ENCODE data around the gene HCN2. TPM values are rescaled to one million over a fixed set of nuclear protein-coding genes. Genes with fewer than 3 reads are reported as not detected.

HCN2 gene
- total and polyA plus RNA-seq, 5 experiments from 2014 or later: 0.03 to 0.68 (median 0.28) TPM; not detected in 1

- H3K9me3 Mint-ChIP-seq: no peaks in the 10 kb centered on the region
- H3K27me3 Mint-ChIP-seq: no peaks in the 10 kb centered on the region
- ATAC-seq (no peak), DNase-seq (no peak)
- POLR2A ChIA-PET: interaction anchor here (0.7 to 1.5 kb wide), 2 partner anchors 31 to 33 kb away, joined by 3 to 8 read pairs; partner anchors contain the start of gene RNF126
- H3K4me3 Mint-ChIP-seq: peak overlapping the region in 3 of 10 donors; percentile 33 to 98 (median 58)
- peaks cover 16 to 40% (median 31%) of the 10 kb centered on the region in 4 donors for H3K4me1 Mint-ChIP-seq
- H3K27ac Mint-ChIP-seq: peak overlapping the region in 4 of 10 donors; percentile 29 to 75 (median 58)
- peaks cover 0 to 35% (median 10%) of the 10 kb centered on the region in 3 donors for H3K36me3 Mint-ChIP-seq
These were observed 40.5 kb downstream of the HCN2 start for GRCh38 chr19:629961-630714.

GRCh38 chr19:632579-633067 is 42.9 kb downstream of the HCN2 start:
- POLR2A ChIA-PET: interaction anchor here (0.6 to 1.3 kb wide), 7 partner anchors 10 to 144 kb away, joined by 3 to 5 read pairs (median 3); partner anchors contain the start of gene RNF126
- H3K9me3 Mint-ChIP-seq: no peaks in the 10 kb centered on the region

GRCh38 chr19:633068-633785 is 43.5 kb downstream of the HCN2 start, which contains the start of gene POLRMT:
TSS of gene POLRMT (minus strand) at chr19:633537. CDS start at chr19:633512, 25 bp downstream.
- POLR2A ChIA-PET: interaction anchor here (0.6 to 1.8 kb wide), 16 partner anchors 8 to 471 kb away, joined by 3 to 19 read pairs (median 5); partner anchors contain the start of gene RNF126
- Mint-ChIP-seq H3K27ac (peak within 1 kb of the TSS; percentile 86 to 97 (median 95)), H3K27me3 (no peaks in the 10 kb centered on the region), H3K4me1 (peaks cover 13 to 40% (median 32%) of the 10 kb centered on the region in 4 donors), H3K36me3 (peaks cover 0 to 25% (median 4%) of the 10 kb centered on the region in 3 donors), H3K4me3 (peak within 1 kb of the TSS; percentile 90 to 98 (median 96)), H3K9me3 (no peaks in the 10 kb centered on the region)
- ATAC-seq (peak; percentile 97), DNase-seq (peak; percentile 91 to 98 (median 95))

More at GRCh38 chr19:632579-633067, 42.9 kb downstream of the HCN2 start:
- Mint-ChIP-seq H3K4me3 (peak overlapping the region; percentile 90 to 98 (median 96)), H3K27ac (peak overlapping the region; percentile 57 to 97 (median 90)), H3K36me3 (peaks cover 0 to 27% (median 6%) of the 10 kb centered on the region in 3 donors), H3K27me3 (no peaks in the 10 kb centered on the region), H3K4me1 (peaks cover 13 to 36% (median 32%) of the 10 kb centered on the region in 4 donors)
- no peak for DNase-seq
- ATAC-seq: no peak

- Mint-ChIP-seq H3K27ac (peak overlapping the region; percentile 84 to 97 (median 95)), H3K4me1 (peaks cover 10 to 40% (median 31%) of the 10 kb centered on the region in 4 donors), H3K36me3 (peaks cover 0 to 17% (median 3%) of the 10 kb centered on the region in 3 donors), H3K27me3 (no peaks in the 10 kb centered on the region), H3K9me3 (no peaks in the 10 kb centered on the region), H3K4me3 (peak overlapping the region; percentile 90 to 98 (median 96))
- DNase-seq (no peak), ATAC-seq (peak in 1 of 2 donors; percentile 3)
- POLR2A ChIA-PET: interaction anchor here (0.6 to 1.8 kb wide), 14 partner anchors 9 to 470 kb away, joined by 3 to 19 read pairs (median 5); partner anchors contain the start of gene RNF126
These were observed 44.3 kb downstream of the HCN2 start for GRCh38 chr19:633786-634639.

- POLR2A ChIA-PET: interaction anchor here (1.8 kb wide), 1 partner anchor 28 kb away, joined by 19 read pairs; the partner anchor contains the start of gene RNF126
- Mint-ChIP-seq H3K4me3 (peak overlapping the region in 1 of 10 donors; percentile 2), H3K4me1 (peaks cover 12 to 42% (median 33%) of the 10 kb centered on the region in 4 donors), H3K36me3 (peaks cover 0 to 10% (median 3%) of the 10 kb centered on the region in 3 donors), H3K27me3 (no peaks in the 10 kb centered on the region), H3K27ac (peak overlapping the region in 3 of 10 donors; percentile 5 to 28 (median 20)), H3K9me3 (no peaks in the 10 kb centered on the region)
- ATAC-seq: no peak
- no peak for DNase-seq
These were observed 45.4 kb downstream of the HCN2 start for GRCh38 chr19:634975-635652.

- Mint-ChIP-seq H3K27me3 (no peaks in the 10 kb centered on the region), H3K36me3 (peaks cover 0 to under 1% (median 0%) of the 10 kb centered on the region in 3 donors), H3K4me1 (peaks cover 6 to 19% (median 15%) of the 10 kb centered on the region in 4 donors), H3K27ac (peak overlapping the region in 6 of 10 donors; percentile 81 to 96 (median 90)), H3K4me3 (peak overlapping the region; percentile 82 to 94 (median 87)), H3K9me3 (no peaks in the 10 kb centered on the region)
- POLR2A ChIA-PET: interaction anchor here (1.2 kb wide), 1 partner anchor 22 kb away, joined by 4 read pairs; no protein-coding TSS in a partner anchor
- DNase-seq: no peak
- ATAC-seq: no peak
These were observed 49.2 kb downstream of the HCN2 start for GRCh38 chr19:638906-639252.

GRCh38 chr19:639253-640160 is 49.8 kb downstream of the HCN2 start, which contains the start of gene FGF22:
TSS of gene FGF22 (plus strand) at chr19:639879. CDS start at chr19:639926, 47 bp downstream.
- H3K36me3 Mint-ChIP-seq: peaks cover 0 to 2% (median 0%) of the 10 kb centered on the region in 3 donors
- H3K4me1 Mint-ChIP-seq: peaks cover 5 to 14% (median 11%) of the 10 kb centered on the region in 4 donors
- peak within 1 kb of the TSS; percentile 82 to 94 (median 87) for H3K4me3 Mint-ChIP-seq
- H3K9me3 Mint-ChIP-seq: no peaks in the 10 kb centered on the region
- ATAC-seq (peak; percentile 91 to 95), DNase-seq (peak; percentile 82 to 99 (median 92))
- peak within 1 kb of the TSS; percentile 87 to 96 (median 92) for H3K27ac Mint-ChIP-seq
- no peaks in the 10 kb centered on the region for H3K27me3 Mint-ChIP-seq
- POLR2A ChIA-PET: interaction anchor here (1.2 to 1.4 kb wide), 3 partner anchors 19 to 24 kb away, joined by 4 read pairs; partner anchors contain the start of gene RNF126

GRCh38 chr19:640161-640558 is 50.5 kb downstream of the HCN2 start:
- no peak for ATAC-seq
- Mint-ChIP-seq H3K4me1 (peaks cover 5 to 14% (median 11%) of the 10 kb centered on the region in 4 donors), H3K4me3 (peak overlapping the region in 3 of 10 donors; percentile 18 to 88 (median 33)), H3K27me3 (no peaks in the 10 kb centered on the region), H3K36me3 (peaks cover 0 to 5% (median 0%) of the 10 kb centered on the region in 3 donors), H3K9me3 (no peaks in the 10 kb centered on the region), H3K27ac (peak overlapping the region in 1 of 10 donors; percentile 87)
- POLR2A ChIA-PET: interaction anchor here (1.3 to 1.4 kb wide), 2 partner anchors 18 to 23 kb away, joined by 4 read pairs; partner anchors contain the start of gene RNF126
- DNase-seq: no peak

- Mint-ChIP-seq H3K9me3 (no peaks in the 10 kb centered on the region), H3K36me3 (peaks cover 0 to 5% (median 0%) of the 10 kb centered on the region in 3 donors), H3K27ac (peak overlapping the region in 3 of 10 donors; percentile 31 to 87 (median 70)), H3K27me3 (no peaks in the 10 kb centered on the region), H3K4me3 (peak overlapping the region in 2 of 10 donors; percentile 15 to 33), H3K4me1 (peaks cover 5 to 14% (median 11%) of the 10 kb centered on the region in 4 donors)
- POLR2A ChIA-PET: interaction anchor here (1.3 to 1.4 kb wide), 2 partner anchors 18 to 22 kb away, joined by 4 read pairs; partner anchors contain the start of gene RNF126
- ATAC-seq (no peak), DNase-seq (no peak)
These were observed 51.0 kb downstream of the HCN2 start for GRCh38 chr19:640606-641189.
